H1 (cell line): ENCODE measurements around the gene DIAPH2. TPM values are rescaled to one million over a fixed set of nuclear protein-coding genes. Genes with fewer than 3 reads are reported as not detected.

ENCODE experiments used
- CTCF ChIA-PET: fragments of 300-600 bp; sonication (Branson Sonifier 250); formaldehyde crosslinking; loops from one replicate; lab custom pipeline; 2021; ENCODE audit not compliant: partially characterized antibody; lab: Charles Lee
- POLR2A ChIA-PET: fragments of 300-600 bp; sonication (Branson Sonifier 250); formaldehyde crosslinking; loops from one replicate; lab custom pipeline; 2021; ENCODE audit warnings: inconsistent platforms; ENCODE audit not compliant: partially characterized antibody; lab: Charles Lee
- DNase-seq, 2 experiments: peaks; one replicate each; pipeline versions ENCODE4 v3.0.0 to v3.0.0-alpha.2; 2010 to 2022; ENCODE audit warnings: low spot score in 2 of 2, low read depth in 1 of 2, mixed read lengths in 1 of 2
- FAIRE-seq: peaks from 2 replicates; lab custom pipeline; 2011; peaks lifted over from hg19 to GRCh38; lab: Jason Lieb, UNC
- H2AFZ ChIP-seq: 2 replicates; pipeline ENCODE4 v1.8.1; 2012; ENCODE audit warnings: low read length, inconsistent platforms
- H2AK5ac ChIP-seq: 2 replicates; pipeline ENCODE4 v1.6.1; 2013; ENCODE audit warnings: low read depth, low read length
- H2BK120ac ChIP-seq: replicated peaks from 2 replicates; pipeline ENCODE3; 2013; ENCODE audit warnings: low read depth, low read length, inconsistent platforms
- H2BK12ac ChIP-seq: 2 replicates; pipeline ENCODE4 v1.6.1; 2013; ENCODE audit warnings: low read depth, low read length
- H2BK15ac ChIP-seq: 2 replicates; pipeline ENCODE4 v1.6.1; 2013; ENCODE audit warnings: low read length
- H2BK20ac ChIP-seq: 2 replicates; pipeline ENCODE4 v1.6.1; 2013; ENCODE audit warnings: low read length
- H2BK5ac ChIP-seq: 2 replicates; pipeline ENCODE4 v1.6.1; 2013; ENCODE audit warnings: low read depth, low read length
- H3K14ac ChIP-seq: 2 replicates; pipeline ENCODE4 v1.6.1; 2013; ENCODE audit warnings: inconsistent platforms; ENCODE audit not compliant: insufficient read length
- H3K18ac ChIP-seq: 2 replicates; pipeline ENCODE4 v1.6.1; 2013; ENCODE audit warnings: low read length; ENCODE audit errors: extremely low read depth
- H3K23ac ChIP-seq: 2 replicates; pipeline ENCODE4 v1.6.1; 2013; ENCODE audit warnings: inconsistent platforms; ENCODE audit not compliant: insufficient read length
- H3K23me2 ChIP-seq: 2 replicates; pipeline ENCODE4 v1.6.1; 2013; ENCODE audit warnings: low read depth, low read length
- H3K27ac ChIP-seq: 2 replicates; pipeline ENCODE4 v1.6.1; 2011; ENCODE audit warnings: low read depth, low read length, inconsistent platforms
- H3K27me3 ChIP-seq, 4 experiments: replicated peaks in 1 of 4; 1 replicate in 1 of 4; 2 replicates in 3 of 4; pipeline versions ENCODE4 v1.6.1 to v1.8.1; 2011 to 2013; ENCODE audit warnings: low read length in 3 of 4, mild to moderate bottlenecking in 3 of 4, inconsistent platforms in 2 of 4, mixed read lengths in 2 of 4, moderate library complexity in 1 of 4; ENCODE audit not compliant: control insufficient read depth in 3 of 4, insufficient read depth in 3 of 4; ENCODE audit errors: extremely low read depth in 1 of 4
- H3K36me3 ChIP-seq, 4 experiments: 2 replicates each; pipeline versions ENCODE4 v1.6.1 to v1.8.1; 2011 to 2013; ENCODE audit warnings: mild to moderate bottlenecking in 4 of 4, low read length in 3 of 4, moderate library complexity in 2 of 4, control low read depth in 1 of 4, inconsistent platforms in 1 of 4; ENCODE audit not compliant: insufficient read depth in 4 of 4, control insufficient read depth in 2 of 4
- H3K4ac ChIP-seq: replicated peaks from 2 replicates; pipeline ENCODE3; 2013; ENCODE audit warnings: low read length, low read depth, mixed read lengths, inconsistent platforms; ENCODE audit not compliant: insufficient read length
- H3K4me1 ChIP-seq, 4 experiments: replicated peaks in 1 of 4; 1 replicate in 1 of 4; 2 replicates in 3 of 4; pipeline versions ENCODE4 v1.6.1 to v1.8.1; 2011 to 2013; ENCODE audit warnings: low read length in 3 of 4, inconsistent platforms in 2 of 4, mixed read lengths in 1 of 4; ENCODE audit not compliant: insufficient read depth in 4 of 4, control insufficient read depth in 3 of 4
- H3K4me2 ChIP-seq, 2 experiments: 2 replicates each; pipeline versions ENCODE4 v1.6.1 to v1.8.1; 2011 to 2013; ENCODE audit warnings: low read depth in 2 of 2, low read length in 2 of 2, control low read depth in 1 of 2, inconsistent platforms in 1 of 2, mild to moderate bottlenecking in 1 of 2; ENCODE audit not compliant: insufficient read depth in 1 of 2
- H3K4me3 ChIP-seq, 4 experiments: fragments of 200-600, 300-600 bp in 1 of 4; sonication (generic), shearing (Covaris generic), sonication (Bioruptor Twin) in 1 of 4; 2 replicates each; pipeline versions ENCODE4 v1.5.1 to v1.8.1; 2011 to 2016; ENCODE audit warnings: low read length in 4 of 4, low read depth in 3 of 4, control low read depth in 2 of 4, inconsistent platforms in 2 of 4, mild to moderate bottlenecking in 2 of 4, mixed read lengths in 1 of 4, moderate library complexity in 1 of 4; ENCODE audit not compliant: insufficient read depth in 2 of 4; ENCODE audit errors: extremely low read depth in 1 of 4
- H3K56ac ChIP-seq: replicated peaks from 2 replicates; pipeline ENCODE3; 2013; ENCODE audit warnings: low read depth, mild to moderate bottlenecking, mixed read lengths, low read length, inconsistent platforms; ENCODE audit not compliant: insufficient read length
- H3K79me1 ChIP-seq: 2 replicates; pipeline ENCODE4 v1.6.1; 2013; ENCODE audit warnings: low read depth, low read length, control low read depth
- H3K79me2 ChIP-seq, 2 experiments: 2 replicates each; pipeline versions ENCODE4 v1.6.1 to v1.8.1; 2012 to 2013; ENCODE audit warnings: low read length in 2 of 2, mild to moderate bottlenecking in 2 of 2, inconsistent platforms in 1 of 2; ENCODE audit not compliant: insufficient read depth in 2 of 2, control insufficient read depth in 1 of 2
- H3K9ac ChIP-seq, 4 experiments: replicated peaks in 1 of 4; 1 replicate in 1 of 4; 2 replicates in 3 of 4; pipeline versions ENCODE4 v1.6.1 to v1.8.1; 2011 to 2013; ENCODE audit warnings: low read depth in 3 of 4, low read length in 3 of 4, control low read depth in 2 of 4, mild to moderate bottlenecking in 2 of 4, moderate library complexity in 2 of 4, inconsistent platforms in 1 of 4; ENCODE audit errors: extremely low read depth in 1 of 4
- H3K9me3 ChIP-seq, 2 experiments: 2 replicates each; pipeline versions ENCODE4 v1.6.1 to v1.8.1; 2012 to 2013; ENCODE audit warnings: mild to moderate bottlenecking in 2 of 2, moderate library complexity in 2 of 2, control low read depth in 1 of 2, inconsistent platforms in 1 of 2, low read depth in 1 of 2, low read length in 1 of 2, mixed read lengths in 1 of 2; ENCODE audit not compliant: insufficient read depth in 2 of 2
- H4K20me1 ChIP-seq, 2 experiments: replicated peaks in 1 of 2; 2 replicates each; pipeline versions ENCODE3 to v1.8.1; 2011 to 2013; ENCODE audit warnings: inconsistent platforms in 2 of 2, low read length in 2 of 2, mild to moderate bottlenecking in 1 of 2; ENCODE audit not compliant: insufficient read depth in 2 of 2, control insufficient read depth in 1 of 2
- H4K5ac ChIP-seq: 2 replicates; pipeline ENCODE4 v1.6.1; 2013; ENCODE audit warnings: low read length, low read depth, mixed read lengths, inconsistent platforms; ENCODE audit not compliant: insufficient read length
- H4K8ac ChIP-seq: 2 replicates; pipeline ENCODE4 v1.8.0; 2013; ENCODE audit warnings: mild to moderate bottlenecking, moderate library complexity, low read length, inconsistent platforms; ENCODE audit not compliant: insufficient read depth; ENCODE audit errors: extremely low read depth
- H4K91ac ChIP-seq: replicated peaks from 2 replicates; pipeline ENCODE3; 2013; ENCODE audit warnings: low read length, mixed read lengths, inconsistent platforms; ENCODE audit not compliant: insufficient read length
- JUN ChIP-seq: IDR thresholded peaks from 2 replicates; pipeline ENCODE4 v1.6.1; 2011; ENCODE audit warnings: low read depth, mild to moderate bottlenecking, improper control_type of control experiment, low read length
- MAFK ChIP-seq: IDR thresholded peaks from 2 replicates; pipeline ENCODE4 v1.6.1; 2012; ENCODE audit warnings: low read depth, mild to moderate bottlenecking, improper control_type of control experiment, low read length
- POU5F1 ChIP-seq: IDR thresholded peaks from 2 replicates; pipeline ENCODE4 v1.6.1; 2011; ENCODE audit warnings: low read depth, mild to moderate bottlenecking, low read length, moderate library complexity
- WGBS, 2 experiments: shearing (Covaris generic) in 1 of 2; methylation state at CpG; one replicate each; pipeline versions ENCODE4 v1.1.6 to v1.1.7; 2013 to 2015; ENCODE audit warnings: low lambda C conversion rate in 2 of 2, mixed read lengths in 2 of 2, inconsistent platforms in 1 of 2, low coverage in 1 of 2, missing lambda C conversion rate in 1 of 2; ENCODE audit not compliant: insufficient replicate concordance in 2 of 2, insufficient coverage in 1 of 2, insufficient read length in 1 of 2; ENCODE audit errors: extremely low coverage in 1 of 2, missing lambda C conversion rate in 1 of 2; 5-methylcytosine and 5-hydroxymethylcytosine counted together
- polyA plus RNA-seq, 7 experiments: library from polyadenylated mRNA; depleted of rRNA in 3 of 7; stranded (reverse) in 5 of 7; unstranded in 2 of 7; fragments of >200 nt in 5 of 7; fragments of 200-250 nt in 2 of 7; gene quantifications; 1 replicate in 5 of 7; 2 replicates in 1 of 7; 4 replicates in 1 of 7; pipeline versions ENCODE4 v1.2.1 to v1.2.3, GENCODE V29; 2011 to 2013; ENCODE audit warnings: missing spikeins in 2 of 7, mixed read lengths in 2 of 7
- total RNA-seq: library from RNA; stranded (reverse); fragmentation: NEBNext Ultra II Directional; extraction: Animal tissue kit (Norgen Biotek cat#: 25700); gene quantifications from 2 replicates; pipeline ENCODE4 v1.2.1, GENCODE V29; 2021

Gene DIAPH2
- total and polyA plus RNA-seq, 2 of the 8 experiments (the other 6 are each of a cell fraction or from before 2014, with no cell fraction given): 4.4 to 24.3 TPM

DNA sequence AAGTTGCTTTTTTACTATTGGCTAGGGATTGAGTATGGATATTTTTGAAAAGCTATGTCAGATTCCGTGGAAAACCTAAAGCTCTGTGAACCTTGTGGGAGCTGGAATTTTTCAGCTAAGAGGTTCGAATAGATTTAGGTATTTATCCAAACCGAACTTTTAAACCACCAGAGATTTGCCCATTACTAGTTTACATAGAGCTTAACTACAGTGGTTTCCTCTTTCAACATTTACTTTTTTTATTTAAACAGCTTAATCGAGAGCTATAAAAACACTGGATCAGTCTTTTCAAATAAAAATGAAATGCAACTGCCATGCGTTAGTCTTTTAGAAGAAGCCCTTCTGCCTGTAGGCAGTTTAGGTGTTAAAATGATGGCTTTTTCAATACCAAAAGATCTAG lies 576.0 kb downstream of the DIAPH2 start:
- no peak for DNase-seq
- no peak overlapping the region for H2BK12ac ChIP-seq
- no peak overlapping the region for H3K14ac ChIP-seq
- ChIA-PET CTCF (no interaction called here), POLR2A (interaction anchor here (0.8 kb wide), 1 partner anchor 51 kb away, joined by 3 read pairs; no protein-coding TSS in a partner anchor)
- H3K56ac ChIP-seq: no peak overlapping the region
- no peak overlapping the region for H3K27ac ChIP-seq
- H3K23ac ChIP-seq: no peak overlapping the region
- WGBS, 2 experiments: 84% methylated on average over 5 of the region's 5 CpGs; no CpG with 5 or more reads in 1 of the 2 experiments
- H2BK5ac ChIP-seq: no peak overlapping the region
- no peaks in the 10 kb centered on the region for H3K27me3 ChIP-seq
- H2BK120ac ChIP-seq: no peak overlapping the region
- H3K4me1 ChIP-seq: no peaks in the 10 kb centered on the region
- H2BK15ac ChIP-seq: no peak overlapping the region
- H4K91ac ChIP-seq: no peak overlapping the region
- H4K5ac ChIP-seq: no peak overlapping the region
- no peak overlapping the region for H3K4ac ChIP-seq
- H3K79me1 ChIP-seq: no peaks in the 10 kb centered on the region
- H2AFZ ChIP-seq: no peak overlapping the region
- H3K23me2 ChIP-seq: no peaks in the 10 kb centered on the region
- no peaks in the 10 kb centered on the region for H3K9me3 ChIP-seq
- no peak overlapping the region for H2BK20ac ChIP-seq
- no peaks in the 10 kb centered on the region for H3K79me2 ChIP-seq
- no peaks in the 10 kb centered on the region for H4K20me1 ChIP-seq
- H3K36me3 ChIP-seq: no peaks in the 10 kb centered on the region
- no peak overlapping the region for H3K4me3 ChIP-seq
- H3K4me2 ChIP-seq: no peak overlapping the region
- no peak overlapping the region for H2AK5ac ChIP-seq
- H4K8ac ChIP-seq: no peak overlapping the region
- FAIRE-seq: no peak
- no peak overlapping the region for H3K18ac ChIP-seq
- no peak overlapping the region for H3K9ac ChIP-seq
- no peak for TF ChIP-seq MAFK
- no peak for TF ChIP-seq JUN
- no peak for TF ChIP-seq POU5F1
